Measurements from ENCODE around the gene CRYBB3.

CRYBB3 gene

DNA sequence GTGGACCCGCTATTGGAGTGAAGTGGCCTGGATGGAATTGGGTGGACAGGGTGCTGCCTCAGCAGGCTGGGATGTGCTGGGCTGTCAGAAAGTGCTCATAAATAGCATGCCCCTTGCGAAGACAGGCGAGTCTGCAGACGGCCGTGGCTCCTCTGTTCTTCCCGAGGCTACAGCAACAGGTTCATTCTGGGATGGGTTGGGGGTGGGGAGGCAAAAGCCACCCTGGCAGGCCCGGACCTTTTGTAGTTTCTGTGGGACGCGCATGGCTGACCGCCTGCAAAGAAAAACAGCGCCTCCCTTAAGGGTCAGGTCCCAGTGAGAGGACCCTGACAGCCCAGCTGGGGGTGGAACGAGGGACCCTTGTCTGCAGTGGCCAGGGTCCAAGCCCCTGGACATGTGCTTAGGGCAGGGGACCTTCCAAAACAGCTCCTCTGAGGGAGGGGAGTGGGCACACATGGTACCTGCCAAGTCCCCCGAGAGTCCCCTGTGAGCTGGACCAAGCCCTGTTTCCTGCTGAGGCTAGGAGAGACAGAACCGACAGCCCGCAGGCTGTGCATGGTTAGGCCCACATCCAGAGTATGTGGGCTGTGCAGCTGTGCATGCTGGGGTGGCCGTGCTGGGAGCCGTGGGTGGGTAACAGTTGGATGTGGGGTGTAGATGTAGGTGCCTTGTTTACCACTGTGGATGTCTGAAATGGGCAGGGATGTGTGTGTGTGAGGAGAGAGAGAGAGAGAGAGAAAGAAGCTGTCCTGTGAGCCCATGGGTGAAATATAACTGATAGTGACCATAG, at the start of gene CRYBB3:
TSS of gene CRYBB3 (plus strand) at position 128 of the 790 bp plus-strand sequence. CDS start 1,539 bp downstream, outside the sequence.
- H3K27me3 ChIP-seq (replicated peaks; ENCODE audit: control insufficient read depth, insufficient read depth, low read length), result no peaks in the 10 kb centered on the region
- no peaks in the 10 kb centered on the region for H3K9me3 ChIP-seq (ENCODE audit: control insufficient read depth, low read length)
- DNase-seq (ENCODE audit: low read depth), result no peak
- no peaks in the 10 kb centered on the region for H3K4me1 ChIP-seq (ENCODE audit: control insufficient read depth, insufficient read depth, low read length)
- no peak within 1 kb of the TSS for H3K4me3 ChIP-seq (ENCODE audit: low read length)
- no peak within 1 kb of the TSS for H3K9ac ChIP-seq (ENCODE audit: low read length)
- H3K36me3 ChIP-seq (ENCODE audit: control insufficient read depth, insufficient read depth, low read length, severe bottlenecking), result peaks cover under 1% of the 10 kb centered on the region

DNA sequence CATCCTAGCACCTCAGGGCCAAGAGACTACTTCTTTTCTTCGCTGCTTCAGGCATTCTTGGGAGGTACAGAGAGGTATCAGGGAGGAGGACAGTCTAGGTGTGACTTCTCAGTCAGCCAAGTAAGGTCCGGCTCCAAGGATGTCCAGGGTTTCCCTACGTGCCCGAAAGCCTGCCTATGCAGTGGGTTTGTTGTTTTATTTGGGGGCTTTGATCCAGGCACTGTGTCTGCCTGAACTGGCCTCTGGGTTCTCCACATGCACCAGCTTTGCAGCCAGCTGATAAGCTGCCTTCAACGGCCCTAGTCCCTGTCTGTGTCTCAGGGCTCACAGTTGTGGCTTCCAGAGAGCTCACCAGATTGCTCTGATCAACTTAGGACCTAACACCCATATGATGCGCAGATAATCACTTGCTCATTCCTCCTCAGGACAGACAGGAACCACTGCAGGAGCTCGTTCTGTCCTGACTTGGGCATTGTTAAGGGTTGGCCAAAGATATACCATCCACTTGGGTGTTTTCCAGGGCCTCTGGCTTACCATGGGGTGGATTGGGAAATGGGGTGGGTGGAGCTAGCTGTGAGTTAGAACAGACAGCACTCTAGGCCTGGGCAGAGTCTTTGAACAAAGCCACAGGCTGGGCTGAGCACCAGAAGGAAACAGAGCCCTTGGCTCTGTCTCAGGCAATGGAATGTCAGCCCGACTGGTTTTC, 45.5 kb upstream of the CRYBB3 start:
- no peaks in the 10 kb centered on the region for H3K9me3 ChIP-seq (ENCODE audit: control insufficient read depth, low read length)
- no peak overlapping the region for H3K4me3 ChIP-seq (ENCODE audit: low read length)
- H3K9ac ChIP-seq (ENCODE audit: low read length), result no peak overlapping the region
- H3K36me3 ChIP-seq (ENCODE audit: control insufficient read depth, insufficient read depth, low read length, severe bottlenecking), result no peaks in the 10 kb centered on the region
- peaks cover 13% of the 10 kb centered on the region for H3K4me1 ChIP-seq (ENCODE audit: control insufficient read depth, insufficient read depth, low read length)
- peak; percentile 82 for DNase-seq (ENCODE audit: low read depth)
- H3K27me3 ChIP-seq (replicated peaks; ENCODE audit: control insufficient read depth, insufficient read depth, low read length), result peaks cover 3% of the 10 kb centered on the region

DNA sequence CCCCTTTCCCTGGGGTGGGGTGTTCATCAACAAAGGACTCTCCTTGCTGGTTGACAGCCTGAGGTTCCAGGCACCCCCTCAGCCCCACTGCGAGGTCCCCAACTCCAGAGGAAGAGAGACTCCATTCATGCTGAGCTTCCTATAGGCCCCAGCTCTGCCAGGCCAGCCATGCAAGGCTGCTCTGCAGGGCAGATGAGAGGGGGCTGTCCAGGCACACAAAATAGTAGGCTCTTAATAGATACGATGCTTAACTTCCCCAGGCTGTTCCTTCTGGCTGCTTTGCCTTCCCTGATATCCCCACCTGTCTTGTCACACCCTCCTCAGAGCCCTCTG, 45.0 kb upstream of the CRYBB3 start:
- DNase-seq (ENCODE audit: low read depth), result no peak
- Histone ChIP-seq H3K36me3 (ENCODE audit: control insufficient read depth, insufficient read depth, low read length, severe bottlenecking) (no peaks in the 10 kb centered on the region), H3K9ac (ENCODE audit: low read length) (peak overlapping the region; percentile 5), H3K4me1 (ENCODE audit: control insufficient read depth, insufficient read depth, low read length) (peaks cover 13% of the 10 kb centered on the region), H3K9me3 (ENCODE audit: control insufficient read depth, low read length) (no peaks in the 10 kb centered on the region), H3K4me3 (ENCODE audit: low read length) (no peak overlapping the region), H3K27me3 (replicated peaks; ENCODE audit: control insufficient read depth, insufficient read depth, low read length) (peaks cover 3% of the 10 kb centered on the region)

DNA sequence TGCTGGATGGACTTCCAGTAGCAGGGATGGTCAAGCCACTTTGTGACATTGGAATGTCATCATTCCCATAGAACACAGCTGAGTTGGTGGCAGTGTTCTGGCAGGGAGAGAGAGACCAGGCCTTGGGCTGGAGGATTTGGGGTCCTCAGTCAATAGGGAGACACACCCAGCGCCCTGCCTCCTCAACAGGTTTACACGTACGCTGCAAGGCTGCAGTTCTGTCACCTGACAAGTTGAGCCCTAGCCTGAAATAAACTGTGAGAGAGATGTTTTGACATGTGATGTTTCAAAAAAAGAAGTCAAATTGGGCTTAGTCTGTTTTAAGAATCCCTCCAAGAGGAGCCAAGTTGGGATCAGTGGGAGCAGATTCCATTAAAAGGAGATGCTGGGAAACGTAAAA, 42.9 kb upstream of the CRYBB3 start:
- no peaks in the 10 kb centered on the region for H3K27me3 ChIP-seq (replicated peaks; ENCODE audit: control insufficient read depth, insufficient read depth, low read length)
- no peak for DNase-seq (ENCODE audit: low read depth)
- no peak overlapping the region for H3K4me3 ChIP-seq (ENCODE audit: low read length)
- H3K36me3 ChIP-seq (ENCODE audit: control insufficient read depth, insufficient read depth, low read length, severe bottlenecking), result no peaks in the 10 kb centered on the region
- H3K9ac ChIP-seq (ENCODE audit: low read length), result no peak overlapping the region
- no peaks in the 10 kb centered on the region for H3K9me3 ChIP-seq (ENCODE audit: control insufficient read depth, low read length)
- peaks cover 13% of the 10 kb centered on the region for H3K4me1 ChIP-seq (ENCODE audit: control insufficient read depth, insufficient read depth, low read length)

DNA sequence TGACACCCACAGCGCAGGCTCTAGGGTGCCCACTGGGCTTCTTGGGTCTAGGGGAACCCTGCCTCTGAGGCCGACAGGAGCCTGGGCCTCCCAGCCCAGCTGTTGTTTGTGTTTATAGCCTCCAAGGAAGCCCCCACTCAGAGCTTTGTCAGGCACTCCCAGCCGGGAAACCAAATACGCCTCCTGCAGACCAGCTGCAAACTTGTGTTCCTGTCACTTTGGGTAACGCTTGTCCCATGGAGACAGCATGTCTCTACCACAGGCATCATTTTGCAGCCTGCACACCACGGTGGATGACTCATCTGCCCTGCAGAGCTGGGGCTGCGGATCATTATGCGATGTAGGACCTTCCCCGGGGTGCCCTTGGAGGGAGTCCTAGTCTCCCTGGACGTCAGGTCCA, 40.6 kb upstream of the CRYBB3 start:
- Histone ChIP-seq H3K36me3 (ENCODE audit: control insufficient read depth, insufficient read depth, low read length, severe bottlenecking) (no peaks in the 10 kb centered on the region), H3K4me3 (ENCODE audit: low read length) (no peak overlapping the region), H3K9me3 (ENCODE audit: control insufficient read depth, low read length) (no peaks in the 10 kb centered on the region), H3K9ac (ENCODE audit: low read length) (no peak overlapping the region), H3K4me1 (ENCODE audit: control insufficient read depth, insufficient read depth, low read length) (peaks cover 12% of the 10 kb centered on the region), H3K27me3 (replicated peaks; ENCODE audit: control insufficient read depth, insufficient read depth, low read length) (no peaks in the 10 kb centered on the region)
- DNase-seq (ENCODE audit: low read depth), result peak; percentile 14

DNA sequence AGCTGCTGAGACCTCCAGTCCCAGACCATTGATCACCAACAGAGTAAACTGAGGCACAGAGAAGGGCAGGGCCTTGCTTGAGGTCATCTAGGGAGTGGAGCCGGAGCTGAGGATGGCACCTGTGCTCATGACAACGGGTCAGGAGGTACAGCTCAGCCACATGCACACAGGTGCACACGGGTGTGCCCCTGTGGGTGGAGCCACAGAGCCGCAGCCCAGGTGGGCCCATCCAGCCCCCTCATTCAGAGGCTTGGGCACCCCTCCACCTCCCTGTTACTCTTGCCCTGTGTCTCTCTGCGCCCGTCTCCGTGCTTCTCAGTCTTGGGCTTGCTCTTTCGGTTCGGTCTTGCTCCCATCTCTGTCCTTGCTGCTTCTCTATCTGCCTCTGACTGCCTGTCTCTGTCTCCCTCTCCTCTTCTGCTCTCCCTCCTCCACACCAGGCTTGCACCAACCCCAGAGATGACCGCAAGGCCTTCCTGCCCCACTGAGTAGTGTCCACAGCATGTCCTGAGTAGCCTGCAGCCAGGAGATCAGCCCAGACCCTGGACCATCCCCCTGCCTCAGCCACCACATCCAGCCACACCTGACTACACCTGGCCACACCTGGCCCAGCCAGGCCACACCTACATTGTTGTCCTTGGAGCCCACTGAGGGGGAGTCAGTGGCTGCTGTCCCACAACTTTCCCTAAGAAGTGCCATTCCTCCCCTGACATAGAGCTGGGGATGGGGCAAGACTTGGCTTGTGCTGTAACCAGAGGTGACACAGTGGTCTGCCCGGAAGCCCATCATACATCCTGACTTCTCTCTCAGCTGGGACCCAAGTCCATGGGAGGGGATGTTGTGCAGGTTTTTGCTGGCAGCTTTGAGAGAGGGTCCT, 39.3 kb upstream of the CRYBB3 start:
- Histone ChIP-seq H3K36me3 (ENCODE audit: control insufficient read depth, insufficient read depth, low read length, severe bottlenecking) (no peaks in the 10 kb centered on the region), H3K4me1 (ENCODE audit: control insufficient read depth, insufficient read depth, low read length) (peaks cover 6% of the 10 kb centered on the region), H3K4me3 (ENCODE audit: low read length) (no peak overlapping the region), H3K9me3 (ENCODE audit: control insufficient read depth, low read length) (no peaks in the 10 kb centered on the region), H3K27me3 (replicated peaks; ENCODE audit: control insufficient read depth, insufficient read depth, low read length) (no peaks in the 10 kb centered on the region), H3K9ac (ENCODE audit: low read length) (no peak overlapping the region)
- no peak for DNase-seq (ENCODE audit: low read depth)

DNA sequence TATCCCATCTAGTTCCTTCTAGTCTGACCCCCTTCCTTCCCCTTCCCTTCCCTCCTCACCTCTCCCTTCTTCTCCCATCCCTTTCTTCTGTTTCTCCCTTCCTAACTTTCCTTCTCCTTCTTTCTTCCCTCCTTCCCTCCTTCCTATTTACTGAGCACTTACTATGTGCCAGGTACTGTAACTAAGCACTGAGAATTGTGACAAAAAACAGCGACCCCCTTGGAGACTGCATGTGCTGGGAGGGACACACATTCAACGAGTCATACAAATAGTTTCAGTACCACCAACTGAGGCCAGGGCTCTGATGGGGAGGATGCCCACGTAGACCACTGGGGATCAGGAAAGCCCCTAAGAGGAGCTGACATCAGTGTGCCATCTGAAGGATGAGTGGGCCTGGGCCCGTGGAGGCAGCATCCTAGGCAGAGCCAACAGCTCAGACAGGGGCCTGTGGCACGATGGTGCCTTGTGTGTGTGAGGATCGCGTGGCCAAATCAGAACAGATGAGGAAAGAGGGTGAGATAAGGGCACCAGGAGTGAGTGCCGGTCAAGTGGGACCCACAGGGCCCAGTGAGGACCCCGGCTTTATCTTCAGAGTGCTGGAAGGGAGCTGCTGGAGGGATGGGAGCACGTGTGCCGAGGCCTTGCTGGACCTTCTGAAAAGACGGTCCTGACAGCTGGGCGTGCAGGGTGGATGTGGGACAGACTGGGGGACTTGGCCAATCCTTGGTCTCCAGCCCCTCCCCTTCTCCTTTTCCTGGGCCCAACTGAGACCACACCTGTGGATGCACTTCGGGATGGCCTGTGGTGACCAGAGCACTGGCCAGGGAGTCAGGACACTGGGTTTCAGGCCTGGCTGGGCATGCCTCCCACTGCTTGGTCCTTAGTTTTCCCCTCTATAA, 38.4 kb upstream of the CRYBB3 start:
- Histone ChIP-seq H3K9ac (ENCODE audit: low read length) (no peak overlapping the region), H3K27me3 (replicated peaks; ENCODE audit: control insufficient read depth, insufficient read depth, low read length) (no peaks in the 10 kb centered on the region), H3K4me1 (ENCODE audit: control insufficient read depth, insufficient read depth, low read length) (peaks cover 6% of the 10 kb centered on the region), H3K9me3 (ENCODE audit: control insufficient read depth, low read length) (no peaks in the 10 kb centered on the region), H3K36me3 (ENCODE audit: control insufficient read depth, insufficient read depth, low read length, severe bottlenecking) (no peaks in the 10 kb centered on the region), H3K4me3 (ENCODE audit: low read length) (no peak overlapping the region)
- no peak for DNase-seq (ENCODE audit: low read depth)

DNA sequence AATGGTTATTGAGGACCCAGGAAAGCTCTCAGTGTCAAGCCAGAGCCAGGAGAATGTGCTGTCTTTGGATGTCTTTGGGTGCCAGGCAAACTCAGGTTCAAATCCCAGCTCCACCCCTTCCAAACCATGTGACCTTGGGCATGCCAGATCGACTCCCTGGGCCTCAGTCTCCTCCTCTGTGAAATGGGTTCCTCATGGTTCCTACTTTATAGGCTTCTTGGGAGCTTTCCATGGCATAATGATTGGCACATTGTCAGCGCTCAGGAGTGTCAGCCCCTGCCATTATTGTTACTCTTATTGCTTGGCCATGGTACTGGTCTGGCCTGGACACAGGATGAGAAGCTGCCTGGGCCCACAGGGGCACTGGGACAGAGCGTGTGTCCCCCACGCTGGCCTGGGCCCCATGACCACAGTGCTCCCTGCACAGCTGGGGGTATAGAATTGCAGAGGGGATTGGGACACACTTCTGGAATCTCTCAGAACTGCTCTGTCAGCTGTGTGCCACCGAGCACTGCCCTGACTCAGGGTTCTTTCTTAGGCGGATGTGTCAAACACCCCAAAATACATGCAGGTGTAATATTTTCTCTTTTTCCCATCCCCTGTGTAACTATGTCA, 37.6 kb upstream of the CRYBB3 start:
- no peaks in the 10 kb centered on the region for H3K36me3 ChIP-seq (ENCODE audit: control insufficient read depth, insufficient read depth, low read length, severe bottlenecking)
- no peak for DNase-seq (ENCODE audit: low read depth)
- no peak overlapping the region for H3K4me3 ChIP-seq (ENCODE audit: low read length)
- H3K4me1 ChIP-seq (ENCODE audit: control insufficient read depth, insufficient read depth, low read length), result peaks cover 6% of the 10 kb centered on the region
- no peaks in the 10 kb centered on the region for H3K27me3 ChIP-seq (replicated peaks; ENCODE audit: control insufficient read depth, insufficient read depth, low read length)
- no peak overlapping the region for H3K9ac ChIP-seq (ENCODE audit: low read length)
- H3K9me3 ChIP-seq (ENCODE audit: control insufficient read depth, low read length), result no peaks in the 10 kb centered on the region

DNA sequence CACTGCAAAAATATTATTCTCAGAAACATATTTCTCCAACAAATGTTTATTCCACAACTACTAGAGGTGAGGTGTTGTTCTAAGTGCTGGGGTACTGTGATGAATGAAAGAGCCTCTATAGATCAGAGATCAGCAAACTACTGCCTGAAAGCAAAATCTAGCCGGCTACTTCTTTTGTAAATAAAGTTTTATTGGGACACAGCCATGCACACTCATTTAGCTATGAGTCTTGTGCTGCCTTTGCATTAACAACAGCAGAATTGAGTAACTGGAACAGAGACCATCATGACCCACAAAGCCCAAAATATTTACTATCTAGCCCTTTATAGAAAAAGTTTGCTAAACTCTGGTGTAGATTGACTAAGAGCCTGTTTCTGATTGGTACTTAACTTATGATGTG, 37.1 kb upstream of the CRYBB3 start:
- no peaks in the 10 kb centered on the region for H3K27me3 ChIP-seq (replicated peaks; ENCODE audit: control insufficient read depth, insufficient read depth, low read length)
- H3K36me3 ChIP-seq (ENCODE audit: control insufficient read depth, insufficient read depth, low read length, severe bottlenecking), result no peaks in the 10 kb centered on the region
- peaks cover 6% of the 10 kb centered on the region for H3K4me1 ChIP-seq (ENCODE audit: control insufficient read depth, insufficient read depth, low read length)
- no peak overlapping the region for H3K4me3 ChIP-seq (ENCODE audit: low read length)
- no peaks in the 10 kb centered on the region for H3K9me3 ChIP-seq (ENCODE audit: control insufficient read depth, low read length)
- H3K9ac ChIP-seq (ENCODE audit: low read length), result no peak overlapping the region
- DNase-seq (ENCODE audit: low read depth), result no peak

- H3K9ac ChIP-seq (ENCODE audit: low read length), result no peak overlapping the region
- H3K27me3 ChIP-seq (replicated peaks; ENCODE audit: control insufficient read depth, insufficient read depth, low read length), result no peaks in the 10 kb centered on the region
- H3K4me3 ChIP-seq (ENCODE audit: low read length), result no peak overlapping the region
- no peaks in the 10 kb centered on the region for H3K9me3 ChIP-seq (ENCODE audit: control insufficient read depth, low read length)
- H3K4me1 ChIP-seq (ENCODE audit: control insufficient read depth, insufficient read depth, low read length), result peaks cover 6% of the 10 kb centered on the region
- DNase-seq (ENCODE audit: low read depth), result no peak
- H3K36me3 ChIP-seq (ENCODE audit: control insufficient read depth, insufficient read depth, low read length, severe bottlenecking), result no peaks in the 10 kb centered on the region
Measured at GRCh38 chr22:25165785-25166184, 33.9 kb upstream of the CRYBB3 start.
